Right ventricle myocardium superior (tissue), 1 donor: ENCODE results near the gene CUEDC1. TPM values are rescaled to one million over a fixed set of nuclear protein-coding genes. Genes with fewer than 3 reads are reported as not detected.

Experiments
- ATAC-seq: fragments of 200-7000 bp; cut with Tn5 transposase; one replicate; pipeline ENCODE4 v1.9.1; 2020; ENCODE audit warnings: mild to moderate bottlenecking; ENCODE audit not compliant: poor library complexity
- DNase-seq: peaks from one replicate; pipeline ENCODE4 v3.0.0-alpha.2; 2020
- intact Hi-C: fragments of 100-400 bp; cut with DNase I; formaldehyde crosslinking; loops from one replicate; pipeline ENCODE4 v1.11.2; 2022
- total RNA-seq: library from RNA; stranded (reverse); fragmentation: NEBNext Ultra II Directional; extraction: Animal tissue kit (Norgen Biotek cat#: 25700); gene quantifications from one replicate; pipeline ENCODE4 v1.2.1, GENCODE V29; 2021
- donor health status: DM: no; HTN: yes; CAD: no; lungs with severe emphysema.

Gene CUEDC1
- total RNA-seq, 1 donor from 2014 or later = 44.6 TPM

GRCh38 chr17:57842280-57842679 lies 112.9 kb downstream of the CUEDC1 start:
- no peak for DNase-seq
- ATAC-seq = no peak
- intact Hi-C loops = no loop called here

GRCh38 chr17:57839571-57839923 lies 115.7 kb downstream of the CUEDC1 start:
- ATAC-seq = peak; percentile 82

GRCh38 chr17:57838857-57839570 lies 116.2 kb downstream of the CUEDC1 start:
- DNase-seq = no peak
- ATAC-seq = peak; percentile 1
- intact Hi-C loops = no loop called here

More at GRCh38 chr17:57839571-57839923, 115.7 kb downstream of the CUEDC1 start:
- DNase-seq = no peak
- intact Hi-C loops = no loop called here

- DNase-seq = no peak
- ATAC-seq = no peak
- intact Hi-C loops = no loop called here
Observed at GRCh38 chr17:57838453-57838852, 116.8 kb downstream of the CUEDC1 start.

GRCh38 chr17:57835333-57835900 lies 119.8 kb downstream of the CUEDC1 start:
- intact Hi-C loops = no loop called here
- no peak for ATAC-seq
- no peak for DNase-seq

- ATAC-seq (peak; percentile 69), DNase-seq (peak; percentile 81)
- intact Hi-C loops = loop anchor here (5.0 kb wide), 1 partner anchor 702 kb away; no protein-coding TSS in a partner anchor
Observed at GRCh38 chr17:57834146-57834741, 121.0 kb downstream of the CUEDC1 start.

GRCh38 chr17:57833179-57833939 lies 121.9 kb downstream of the CUEDC1 start:
- DNase-seq (peak; percentile 69), ATAC-seq (peak; percentile 84)
- intact Hi-C loops = loop anchor here (5.0 kb wide), 1 partner anchor 701 kb away; no protein-coding TSS in a partner anchor

- ATAC-seq = peak; percentile 20
- DNase-seq = no peak
- intact Hi-C loops = loop anchor here (5.0 kb wide), 1 partner anchor 700 kb away; no protein-coding TSS in a partner anchor
Observed at GRCh38 chr17:57832314-57833178, 122.7 kb downstream of the CUEDC1 start.

- ATAC-seq (no peak), DNase-seq (no peak)
- intact Hi-C loops = loop anchor here (5.0 kb wide), 1 partner anchor 699 kb away; no protein-coding TSS in a partner anchor
Observed at GRCh38 chr17:57830880-57831279, 124.3 kb downstream of the CUEDC1 start.

- intact Hi-C loops = no loop called here
- DNase-seq = no peak
- ATAC-seq = no peak
Observed at GRCh38 chr17:57823469-57824401, 131.5 kb downstream of the CUEDC1 start.

GRCh38 chr17:57819867-57820266 lies 135.3 kb downstream of the CUEDC1 start:
- intact Hi-C loops = no loop called here
- ATAC-seq (no peak), DNase-seq (no peak)

GRCh38 chr17:57819285-57819684 lies 135.9 kb downstream of the CUEDC1 start:
- no peak for DNase-seq
- intact Hi-C loops = no loop called here
- no peak for ATAC-seq

- intact Hi-C loops = no loop called here
- ATAC-seq (no peak), DNase-seq (no peak)
Observed at GRCh38 chr17:57818066-57818465, 137.1 kb downstream of the CUEDC1 start.

- intact Hi-C loops = no loop called here
- DNase-seq (no peak), ATAC-seq (no peak)
Observed at GRCh38 chr17:57817299-57817698, 137.9 kb downstream of the CUEDC1 start.

- no peak for DNase-seq
- no peak for ATAC-seq
- intact Hi-C loops = no loop called here
Observed at GRCh38 chr17:57814421-57814820, 140.8 kb downstream of the CUEDC1 start.

GRCh38 chr17:57811638-57812280 lies 143.5 kb downstream of the CUEDC1 start:
- intact Hi-C loops = no loop called here
- DNase-seq = no peak
- ATAC-seq = no peak
